Measurements from ENCODE around the gene GJB3.

Gene GJB3

GRCh38 chr1:34825455-34826091 lies 44.6 kb downstream of the GJB3 start:
- no peak for DNase-seq (ENCODE audit: low read depth)

- no peak for DNase-seq (ENCODE audit: low read depth)
Measured at GRCh38 chr1:34827341-34827941, 46.4 kb downstream of the GJB3 start.

GRCh38 chr1:34828611-34829010 lies 47.6 kb downstream of the GJB3 start:
- DNase-seq (ENCODE audit: low read depth): no peak

- DNase-seq (ENCODE audit: low read depth): peak; percentile 25
Measured at GRCh38 chr1:34829250-34829649, 48.2 kb downstream of the GJB3 start.

GRCh38 chr1:34831721-34832246 lies 50.8 kb downstream of the GJB3 start:
- no peak for DNase-seq (ENCODE audit: low read depth)

GRCh38 chr1:34833711-34834110 lies 52.7 kb downstream of the GJB3 start:
- no peak for DNase-seq (ENCODE audit: low read depth)
